Peyer's patch (tissue), 4 donors: ENCODE results near the gene KLHL9.

Experiments
- POLR2A ChIP-seq, 2 donors: fragments of 450-650 bp; IDR thresholded peaks; one replicate each; pipeline ENCODE4 v1.5.1; 2017; ENCODE audit warnings: antibody characterized with exemption in 2 of 2, mild to moderate bottlenecking in 2 of 2, moderate library complexity in 2 of 2
- TF ChIP-seq, protein P1 (sequence below), 6 experiments: fragments of 450-650 bp in 4 of 6; fragments of 200-600 bp in 2 of 6; sonication (generic) in 1 of 6; IDR thresholded peaks; one replicate each; pipeline ENCODE4 v1.5.1; 2017 to 2019; ENCODE audit warnings: antibody characterized with exemption in 6 of 6, mild to moderate bottlenecking in 3 of 6, moderate library complexity in 1 of 6

GRCh38 chr9:21340735-21341134 is 5.5 kb upstream of the KLHL9 start:
- TF ChIP-seq POLR2A (IDR thresholded peaks at IDR 0.05), result no peak
- TF ChIP-seq, protein P1, sequence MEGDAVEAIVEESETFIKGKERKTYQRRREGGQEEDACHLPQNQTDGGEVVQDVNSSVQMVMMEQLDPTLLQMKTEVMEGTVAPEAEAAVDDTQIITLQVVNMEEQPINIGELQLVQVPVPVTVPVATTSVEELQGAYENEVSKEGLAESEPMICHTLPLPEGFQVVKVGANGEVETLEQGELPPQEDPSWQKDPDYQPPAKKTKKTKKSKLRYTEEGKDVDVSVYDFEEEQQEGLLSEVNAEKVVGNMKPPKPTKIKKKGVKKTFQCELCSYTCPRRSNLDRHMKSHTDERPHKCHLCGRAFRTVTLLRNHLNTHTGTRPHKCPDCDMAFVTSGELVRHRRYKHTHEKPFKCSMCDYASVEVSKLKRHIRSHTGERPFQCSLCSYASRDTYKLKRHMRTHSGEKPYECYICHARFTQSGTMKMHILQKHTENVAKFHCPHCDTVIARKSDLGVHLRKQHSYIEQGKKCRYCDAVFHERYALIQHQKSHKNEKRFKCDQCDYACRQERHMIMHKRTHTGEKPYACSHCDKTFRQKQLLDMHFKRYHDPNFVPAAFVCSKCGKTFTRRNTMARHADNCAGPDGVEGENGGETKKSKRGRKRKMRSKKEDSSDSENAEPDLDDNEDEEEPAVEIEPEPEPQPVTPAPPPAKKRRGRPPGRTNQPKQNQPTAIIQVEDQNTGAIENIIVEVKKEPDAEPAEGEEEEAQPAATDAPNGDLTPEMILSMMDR (IDR thresholded peaks at IDR 0.05), result no peak
